ENCODE results near the gene PWP2.
"Not testable (repeated sequence)": the region's sequence is repeated elsewhere in the genome, so short reads cannot be mapped to it uniquely, and the experiment has no call there.

Gene PWP2

DNA sequence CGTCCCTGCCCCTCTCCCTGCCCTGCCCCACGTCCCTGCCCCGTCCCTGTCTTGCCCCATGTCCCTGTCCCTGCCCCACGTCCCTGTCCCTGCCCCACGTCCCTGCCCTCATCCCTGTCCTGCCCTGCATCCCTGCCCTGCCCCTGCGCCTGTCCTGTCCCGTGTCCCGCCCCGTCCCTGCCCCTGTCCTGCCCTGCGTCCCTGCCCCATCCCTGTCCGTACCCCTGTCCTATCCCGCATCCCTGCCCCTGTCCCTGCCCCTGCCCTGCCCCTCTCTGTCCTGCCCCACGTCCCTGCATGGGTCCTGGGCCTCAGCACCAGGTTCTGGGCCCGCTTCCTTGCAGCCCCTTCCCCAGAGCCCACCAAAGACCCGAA lies 53.1 kb downstream of the PWP2 start:
- H3K79me2 ChIP-seq (ENCODE audit: low read length): not testable (repeated sequence)

DNA sequence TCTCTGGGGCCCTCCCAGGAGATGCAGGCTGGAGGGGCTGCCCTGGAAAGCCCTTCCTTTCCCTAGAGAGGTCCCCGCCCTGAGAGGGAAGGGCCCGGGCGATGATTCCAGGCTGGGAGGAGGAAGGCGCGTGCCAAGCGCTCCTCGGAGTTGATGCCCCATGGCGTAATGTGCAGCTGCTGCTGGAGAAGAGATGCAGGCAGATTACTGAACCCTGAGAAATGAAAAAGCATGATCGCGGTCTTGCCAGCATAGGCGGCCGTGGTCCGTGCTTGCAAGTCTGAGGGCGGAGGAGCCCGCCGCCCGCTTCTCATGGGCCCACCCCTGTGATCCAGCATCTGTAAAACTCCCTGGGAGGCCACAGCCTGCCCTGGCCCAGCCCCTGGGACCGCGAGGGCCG lies 53.6 kb downstream of the PWP2 start:
- H2AFZ ChIP-seq (ENCODE audit: low read depth, low read length); H3K27ac ChIP-seq (ENCODE audit: low read length); H3K36me3 ChIP-seq (replicated peaks; ENCODE audit: low read depth, low read length); H4K20me1 ChIP-seq (ENCODE audit: insufficient read depth, low read length); H3K4me3 ChIP-seq (ENCODE audit: low read length); H3K79me2 ChIP-seq (ENCODE audit: low read length); H3K9me3 ChIP-seq (ENCODE audit: insufficient read depth, low read length); H3K9ac ChIP-seq (ENCODE audit: low read length); H3K4me2 ChIP-seq (ENCODE audit: low read length); H3K4me1 ChIP-seq (ENCODE audit: low read length); H3K27me3 ChIP-seq (ENCODE audit: low read depth, low read length): not testable (repeated sequence)

More for the DNA sequence above, 53.1 kb downstream of the PWP2 start:
- not testable (repeated sequence) for H2AFZ ChIP-seq (ENCODE audit: low read depth, low read length); H3K36me3 ChIP-seq (replicated peaks; ENCODE audit: low read depth, low read length); H4K20me1 ChIP-seq (ENCODE audit: insufficient read depth, low read length); H3K4me1 ChIP-seq (ENCODE audit: low read length); H3K9ac ChIP-seq (ENCODE audit: low read length); H3K9me3 ChIP-seq (ENCODE audit: insufficient read depth, low read length); H3K4me3 ChIP-seq (ENCODE audit: low read length); H3K27me3 ChIP-seq (ENCODE audit: low read depth, low read length); H3K27ac ChIP-seq (ENCODE audit: low read length); H3K4me2 ChIP-seq (ENCODE audit: low read length)

DNA sequence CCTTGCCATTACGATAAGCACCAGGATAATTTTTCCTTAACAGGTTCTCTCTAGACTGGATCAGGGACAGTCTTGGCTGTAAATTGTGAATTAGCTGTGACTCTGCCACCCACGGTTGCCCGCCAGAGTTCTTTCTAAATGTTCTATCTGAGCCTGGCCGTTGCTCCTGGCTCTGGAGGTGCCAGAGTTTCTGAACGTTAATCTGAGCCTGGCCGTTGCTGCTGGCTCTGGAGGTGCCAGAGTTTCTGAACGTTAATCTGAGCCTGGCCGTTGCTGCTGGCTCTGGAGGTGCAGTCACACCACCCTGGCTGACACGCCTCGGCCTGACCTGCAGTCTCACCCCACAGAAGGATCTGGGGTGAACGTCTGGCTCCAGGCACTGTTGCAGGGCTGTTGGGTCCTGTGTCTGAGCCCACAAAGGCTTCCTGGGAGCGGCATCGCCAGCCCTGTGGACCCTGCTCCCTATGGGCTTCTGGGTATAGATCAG lies 56.0 kb downstream of the PWP2 start:
- H3K27ac ChIP-seq (ENCODE audit: low read length): not testable (repeated sequence)

DNA sequence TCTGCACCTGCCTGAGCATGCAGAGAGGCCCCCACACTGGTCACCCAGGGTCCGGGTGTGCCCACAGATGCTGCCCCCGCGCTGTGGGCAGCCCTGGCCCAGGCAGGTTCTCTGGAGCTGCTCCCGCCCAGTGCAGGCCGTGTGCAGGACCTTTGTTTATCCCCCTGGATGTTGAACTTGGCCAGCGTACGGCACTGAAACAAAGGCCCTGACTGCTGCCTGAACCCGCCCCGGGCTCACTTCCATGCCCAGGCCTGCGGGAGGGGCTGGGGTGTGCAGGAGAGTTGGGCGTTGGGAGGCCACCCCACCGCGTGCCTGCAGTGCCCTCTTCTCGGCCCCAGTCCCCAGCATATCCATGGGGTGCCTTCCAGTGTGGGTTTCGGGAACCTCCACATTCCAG lies 58.7 kb downstream of the PWP2 start:
- H3K4me1 ChIP-seq (ENCODE audit: low read length); H3K27me3 ChIP-seq (ENCODE audit: low read depth, low read length); H3K4me2 ChIP-seq (ENCODE audit: low read length); H3K4me3 ChIP-seq (ENCODE audit: low read length); H3K27ac ChIP-seq (ENCODE audit: low read length); H3K9ac ChIP-seq (ENCODE audit: low read length); H3K36me3 ChIP-seq (replicated peaks; ENCODE audit: low read depth, low read length); H2AFZ ChIP-seq (ENCODE audit: low read depth, low read length); H4K20me1 ChIP-seq (ENCODE audit: insufficient read depth, low read length); H3K9me3 ChIP-seq (ENCODE audit: insufficient read depth, low read length); H3K79me2 ChIP-seq (ENCODE audit: low read length): not testable (repeated sequence)

More for the DNA sequence above, 56.0 kb downstream of the PWP2 start:
- not testable (repeated sequence) for H3K79me2 ChIP-seq (ENCODE audit: low read length); H3K27me3 ChIP-seq (ENCODE audit: low read depth, low read length); H4K20me1 ChIP-seq (ENCODE audit: insufficient read depth, low read length); H3K9ac ChIP-seq (ENCODE audit: low read length); H3K9me3 ChIP-seq (ENCODE audit: insufficient read depth, low read length); H2AFZ ChIP-seq (ENCODE audit: low read depth, low read length); H3K36me3 ChIP-seq (replicated peaks; ENCODE audit: low read depth, low read length); H3K4me2 ChIP-seq (ENCODE audit: low read length); H3K4me1 ChIP-seq (ENCODE audit: low read length); H3K4me3 ChIP-seq (ENCODE audit: low read length)

DNA sequence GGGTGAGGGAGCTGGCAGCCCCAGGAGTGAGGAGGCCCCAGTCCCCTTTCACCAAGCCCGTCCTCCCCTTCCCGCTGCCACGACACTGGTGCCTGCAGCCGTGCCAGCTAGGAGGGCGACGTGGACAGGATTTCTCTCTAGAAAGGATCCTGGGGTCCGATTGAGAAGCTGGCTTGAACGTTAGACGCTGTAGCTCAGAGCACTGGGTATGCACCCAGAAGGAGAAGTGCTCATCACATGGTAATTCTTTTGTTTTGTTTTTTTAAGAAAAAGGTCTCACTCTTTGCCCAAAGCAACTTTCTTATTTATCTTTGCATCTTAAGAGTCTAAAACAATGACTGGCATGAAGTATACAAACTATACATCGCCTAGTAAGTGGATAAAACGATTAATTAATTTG lies 60.3 kb downstream of the PWP2 start:
- not testable (repeated sequence) for H3K27ac ChIP-seq (ENCODE audit: low read length); H3K36me3 ChIP-seq (replicated peaks; ENCODE audit: low read depth, low read length); H3K4me2 ChIP-seq (ENCODE audit: low read length); H3K27me3 ChIP-seq (ENCODE audit: low read depth, low read length); H4K20me1 ChIP-seq (ENCODE audit: insufficient read depth, low read length); H3K9me3 ChIP-seq (ENCODE audit: insufficient read depth, low read length); H2AFZ ChIP-seq (ENCODE audit: low read depth, low read length); H3K9ac ChIP-seq (ENCODE audit: low read length); H3K79me2 ChIP-seq (ENCODE audit: low read length); H3K4me1 ChIP-seq (ENCODE audit: low read length); H3K4me3 ChIP-seq (ENCODE audit: low read length)

DNA sequence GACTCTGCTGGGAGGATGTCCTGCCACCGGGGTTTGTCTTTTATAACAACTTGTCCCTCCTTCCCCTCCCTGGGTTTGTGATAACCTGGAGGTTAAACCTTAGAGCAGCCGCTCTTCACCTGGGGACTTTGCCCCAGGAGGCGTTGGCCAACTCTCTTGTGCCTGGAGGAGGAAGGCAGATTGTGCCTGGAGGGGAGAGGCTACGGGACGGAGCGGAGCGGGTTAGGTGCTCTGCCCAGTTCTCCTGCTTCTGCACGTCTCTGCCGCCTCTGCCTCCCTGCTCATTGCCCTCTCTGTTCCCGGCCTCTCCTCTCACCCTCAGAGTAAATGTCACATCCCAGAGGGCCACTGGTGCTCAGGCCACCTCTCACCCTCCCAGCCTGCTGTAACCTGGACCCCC lies 63.1 kb downstream of the PWP2 start:
- not testable (repeated sequence) for H3K4me3 ChIP-seq (ENCODE audit: low read length); H3K79me2 ChIP-seq (ENCODE audit: low read length); H3K27ac ChIP-seq (ENCODE audit: low read length); H3K27me3 ChIP-seq (ENCODE audit: low read depth, low read length); H3K36me3 ChIP-seq (replicated peaks; ENCODE audit: low read depth, low read length); H3K4me2 ChIP-seq (ENCODE audit: low read length); H2AFZ ChIP-seq (ENCODE audit: low read depth, low read length); H3K9ac ChIP-seq (ENCODE audit: low read length); H4K20me1 ChIP-seq (ENCODE audit: insufficient read depth, low read length); H3K4me1 ChIP-seq (ENCODE audit: low read length); H3K9me3 ChIP-seq (ENCODE audit: insufficient read depth, low read length)

DNA sequence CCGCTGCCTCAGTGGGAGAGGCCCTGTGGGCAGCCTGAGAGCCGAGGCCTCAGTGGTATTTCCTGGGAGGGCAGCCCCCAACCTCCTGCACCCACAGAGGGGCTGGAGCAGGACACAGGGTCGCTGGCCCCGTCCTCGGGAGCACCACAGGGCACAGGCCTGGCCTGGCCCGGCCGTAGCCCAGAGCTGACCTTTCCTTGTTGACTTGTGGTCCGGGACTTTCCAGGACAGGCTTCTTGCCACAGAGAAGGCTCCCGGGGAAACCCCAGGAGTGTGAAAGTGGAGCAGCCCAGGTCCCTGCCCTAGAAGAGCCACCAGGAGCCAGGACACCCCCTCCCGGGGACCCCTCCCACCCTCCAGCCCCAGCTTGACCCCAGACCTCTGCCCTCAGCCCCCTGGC lies 63.7 kb downstream of the PWP2 start:
- H3K9me3 ChIP-seq (ENCODE audit: insufficient read depth, low read length); H2AFZ ChIP-seq (ENCODE audit: low read depth, low read length); H4K20me1 ChIP-seq (ENCODE audit: insufficient read depth, low read length); H3K27ac ChIP-seq (ENCODE audit: low read length); H3K4me3 ChIP-seq (ENCODE audit: low read length); H3K4me1 ChIP-seq (ENCODE audit: low read length); H3K27me3 ChIP-seq (ENCODE audit: low read depth, low read length); H3K9ac ChIP-seq (ENCODE audit: low read length); H3K4me2 ChIP-seq (ENCODE audit: low read length); H3K79me2 ChIP-seq (ENCODE audit: low read length); H3K36me3 ChIP-seq (replicated peaks; ENCODE audit: low read depth, low read length): not testable (repeated sequence)

DNA sequence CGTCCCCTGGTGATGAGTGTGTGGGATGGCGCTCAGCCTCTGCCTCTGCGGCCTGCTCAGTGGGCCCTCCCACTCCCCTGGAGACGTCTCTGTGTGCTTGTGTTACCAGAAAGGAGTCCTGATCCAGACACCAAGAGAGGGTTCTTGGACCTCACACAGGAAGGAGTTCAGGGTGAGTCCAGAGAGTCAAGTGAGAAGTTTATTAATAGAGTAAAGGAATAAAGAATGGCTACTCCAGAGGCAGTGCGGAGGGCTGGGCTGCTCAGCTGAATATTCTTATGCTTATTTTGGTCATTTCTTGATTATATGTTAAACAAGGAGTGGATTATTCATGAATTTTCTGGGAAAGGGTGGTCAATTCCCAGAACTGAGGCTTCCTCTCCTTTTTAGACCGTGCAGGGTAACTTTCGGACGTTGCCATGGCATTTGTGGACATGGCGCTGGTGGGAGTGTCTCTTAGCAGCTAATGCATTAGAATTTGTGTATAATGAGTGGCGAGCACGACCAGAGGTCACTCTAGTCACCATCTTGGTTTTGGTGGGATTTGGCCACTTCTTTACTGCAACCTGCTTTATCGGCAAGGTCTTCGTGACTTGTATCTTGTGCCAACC lies 64.9 kb downstream of the PWP2 start:
- H3K36me3 ChIP-seq (replicated peaks; ENCODE audit: low read depth, low read length); H4K20me1 ChIP-seq (ENCODE audit: insufficient read depth, low read length); H3K4me2 ChIP-seq (ENCODE audit: low read length); H3K27me3 ChIP-seq (ENCODE audit: low read depth, low read length); H3K9me3 ChIP-seq (ENCODE audit: insufficient read depth, low read length); H3K9ac ChIP-seq (ENCODE audit: low read length); H2AFZ ChIP-seq (ENCODE audit: low read depth, low read length); H3K79me2 ChIP-seq (ENCODE audit: low read length); H3K4me1 ChIP-seq (ENCODE audit: low read length); H3K27ac ChIP-seq (ENCODE audit: low read length); H3K4me3 ChIP-seq (ENCODE audit: low read length): not testable (repeated sequence)

DNA sequence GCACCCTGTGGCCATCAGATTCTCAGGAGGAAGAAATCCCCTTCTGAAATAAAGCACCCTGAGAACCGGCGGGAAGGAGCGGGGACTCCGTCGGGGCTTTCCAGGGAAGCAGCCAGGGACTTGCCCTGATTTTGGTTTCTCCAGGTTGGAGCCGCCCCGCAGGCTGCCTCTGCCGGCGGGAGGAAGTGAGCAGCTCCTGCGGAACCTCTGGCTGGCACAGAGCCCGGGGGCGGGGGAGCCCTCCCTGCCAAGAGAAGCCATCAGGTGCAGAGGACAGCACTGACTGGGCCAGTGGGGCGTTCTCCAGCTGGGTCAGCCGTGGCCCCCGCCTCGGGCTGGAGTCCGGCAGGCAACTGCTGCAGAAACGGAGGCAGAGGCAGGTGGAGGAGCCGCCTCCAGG lies 65.5 kb downstream of the PWP2 start:
- not testable (repeated sequence) for H3K27ac ChIP-seq (ENCODE audit: low read length)

DNA sequence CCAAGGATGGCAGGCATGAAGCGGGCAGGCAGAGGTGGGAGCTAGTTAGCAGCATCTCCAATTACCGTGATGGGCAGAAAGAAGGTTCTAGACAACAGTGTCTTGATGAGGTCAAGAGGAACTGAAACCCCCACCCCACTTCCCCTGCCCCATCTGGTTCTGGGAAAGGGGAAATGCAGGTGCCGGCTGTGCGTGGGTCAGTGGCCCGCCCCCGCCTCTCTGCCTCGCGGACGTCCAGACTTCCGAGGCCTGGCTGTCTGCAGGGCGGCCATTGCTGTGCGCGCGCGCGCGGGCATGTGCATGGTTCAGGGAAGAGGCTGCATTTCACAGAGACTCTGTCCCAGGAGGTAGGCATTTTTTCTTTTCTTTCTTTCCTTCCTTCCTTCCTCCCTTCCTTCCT lies 68.0 kb downstream of the PWP2 start:
- H3K4me2 ChIP-seq (ENCODE audit: low read length); H3K27me3 ChIP-seq (ENCODE audit: low read depth, low read length); H3K4me3 ChIP-seq (ENCODE audit: low read length); H2AFZ ChIP-seq (ENCODE audit: low read depth, low read length); H3K79me2 ChIP-seq (ENCODE audit: low read length); H3K36me3 ChIP-seq (replicated peaks; ENCODE audit: low read depth, low read length); H4K20me1 ChIP-seq (ENCODE audit: insufficient read depth, low read length); H3K4me1 ChIP-seq (ENCODE audit: low read length); H3K27ac ChIP-seq (ENCODE audit: low read length); H3K9ac ChIP-seq (ENCODE audit: low read length); H3K9me3 ChIP-seq (ENCODE audit: insufficient read depth, low read length): not testable (repeated sequence)

More for the DNA sequence above, 65.5 kb downstream of the PWP2 start:
- H3K4me1 ChIP-seq (ENCODE audit: low read length); H2AFZ ChIP-seq (ENCODE audit: low read depth, low read length); H3K9ac ChIP-seq (ENCODE audit: low read length); H3K4me2 ChIP-seq (ENCODE audit: low read length); H3K79me2 ChIP-seq (ENCODE audit: low read length); H3K4me3 ChIP-seq (ENCODE audit: low read length); H3K9me3 ChIP-seq (ENCODE audit: insufficient read depth, low read length); H3K27me3 ChIP-seq (ENCODE audit: low read depth, low read length); H4K20me1 ChIP-seq (ENCODE audit: insufficient read depth, low read length); H3K36me3 ChIP-seq (replicated peaks; ENCODE audit: low read depth, low read length): not testable (repeated sequence)
